HG03064 (cell line): Measurements from ENCODE around the gene TBC1D2B.

Experiments
- ATAC-seq: cut with Tn5 transposase; IDR thresholded peaks from one replicate; pipeline ENCODE4 v1.9.1; 2021; ENCODE audit warnings: low read depth; ENCODE audit not compliant: unreplicated experiment

TBC1D2B gene

DNA sequence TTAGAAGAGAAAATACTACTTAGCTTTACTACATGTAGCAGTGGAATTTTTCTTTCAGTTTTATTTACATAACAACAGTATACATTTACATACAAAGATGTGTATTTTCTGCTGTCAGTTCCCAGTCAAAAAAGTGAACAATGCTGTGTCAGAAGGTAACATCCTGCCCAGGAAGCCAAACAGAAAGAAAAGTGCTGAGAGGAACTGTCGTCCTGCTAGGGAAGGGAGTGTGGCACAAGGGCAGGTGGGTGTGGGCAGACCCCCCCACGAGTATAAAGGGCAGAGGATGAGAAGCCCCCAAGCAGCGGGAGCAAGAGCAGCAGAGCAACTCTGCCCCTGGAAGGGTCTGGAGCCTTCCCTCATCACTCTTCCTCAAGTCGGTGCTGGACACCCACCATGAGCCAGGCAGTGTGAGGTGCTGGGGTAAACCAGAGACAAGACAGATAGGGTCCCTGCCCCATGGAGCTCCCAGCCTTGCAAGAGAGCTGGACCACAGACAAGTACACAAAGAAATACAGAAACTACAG lies 39.7 kb downstream of the TBC1D2B start:
- ATAC-seq = no peak

DNA sequence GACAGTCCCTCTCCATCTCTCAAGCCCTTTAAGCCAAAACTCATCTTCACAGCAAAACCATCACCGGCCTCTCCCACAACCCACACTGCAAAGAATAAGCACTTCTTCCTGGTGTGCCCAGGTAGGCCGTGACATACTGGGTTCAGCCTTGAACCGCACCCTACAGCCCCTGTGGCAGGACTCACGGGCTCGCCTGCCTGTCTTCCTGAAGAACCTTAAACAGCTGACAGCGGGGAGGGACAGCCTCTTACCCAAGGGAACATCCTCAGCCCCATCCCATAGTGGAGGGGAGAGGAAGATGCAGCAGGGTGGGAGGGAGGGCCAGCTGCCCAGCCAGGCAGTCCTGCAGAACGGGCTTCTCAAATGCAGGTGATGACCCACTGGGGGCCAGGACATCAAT lies 40.2 kb downstream of the TBC1D2B start:
- no peak for ATAC-seq

DNA sequence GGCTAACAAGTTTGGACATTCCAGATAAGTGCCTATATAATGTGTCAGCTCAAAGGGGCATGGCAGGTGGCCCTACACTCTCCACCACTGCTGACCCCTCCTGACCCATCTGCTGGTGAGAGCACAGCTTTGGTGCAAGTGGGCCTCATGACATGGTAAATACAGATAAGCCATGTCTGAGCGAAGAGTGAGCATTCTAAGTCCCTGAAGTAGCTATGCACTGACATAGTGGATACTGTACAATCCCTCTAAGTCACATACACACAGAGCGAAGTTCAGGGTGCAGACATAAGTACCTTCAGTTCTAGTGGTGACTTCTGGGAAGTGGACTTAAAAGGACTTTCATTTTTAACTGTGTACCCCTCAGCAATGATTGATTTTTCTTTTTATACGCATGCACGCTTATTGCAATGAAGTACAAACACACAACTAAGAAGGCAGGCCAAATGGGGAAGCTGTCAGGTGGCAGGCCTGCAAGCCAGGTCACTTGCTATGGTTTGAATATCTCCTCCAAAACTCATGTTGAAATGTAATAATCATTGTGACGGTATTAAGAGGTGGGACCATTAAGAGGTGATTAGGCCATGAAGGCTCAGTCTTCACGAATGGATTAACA lies 41.5 kb downstream of the TBC1D2B start:
- ATAC-seq = no peak

DNA sequence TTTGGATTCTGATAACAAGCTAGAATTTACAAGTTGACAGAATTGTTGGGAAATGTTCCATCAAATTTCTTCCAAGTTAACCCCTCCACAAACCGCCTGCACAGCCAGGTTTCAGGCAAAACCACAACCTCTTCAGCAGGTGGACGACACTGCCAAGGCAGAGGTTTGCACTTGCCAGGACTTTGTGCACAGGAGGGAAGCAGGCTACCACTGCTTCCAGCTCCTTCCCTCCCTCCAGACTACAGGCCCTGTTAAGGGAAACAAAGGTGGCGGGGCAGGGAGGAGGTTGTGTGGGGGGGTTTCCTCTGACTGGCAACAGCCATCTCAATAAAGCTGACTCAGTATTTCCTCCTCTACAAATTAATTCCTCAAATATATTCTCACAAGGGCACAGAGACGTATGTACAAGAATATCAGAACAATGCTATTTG lies 42.2 kb downstream of the TBC1D2B start:
- ATAC-seq = no peak

DNA sequence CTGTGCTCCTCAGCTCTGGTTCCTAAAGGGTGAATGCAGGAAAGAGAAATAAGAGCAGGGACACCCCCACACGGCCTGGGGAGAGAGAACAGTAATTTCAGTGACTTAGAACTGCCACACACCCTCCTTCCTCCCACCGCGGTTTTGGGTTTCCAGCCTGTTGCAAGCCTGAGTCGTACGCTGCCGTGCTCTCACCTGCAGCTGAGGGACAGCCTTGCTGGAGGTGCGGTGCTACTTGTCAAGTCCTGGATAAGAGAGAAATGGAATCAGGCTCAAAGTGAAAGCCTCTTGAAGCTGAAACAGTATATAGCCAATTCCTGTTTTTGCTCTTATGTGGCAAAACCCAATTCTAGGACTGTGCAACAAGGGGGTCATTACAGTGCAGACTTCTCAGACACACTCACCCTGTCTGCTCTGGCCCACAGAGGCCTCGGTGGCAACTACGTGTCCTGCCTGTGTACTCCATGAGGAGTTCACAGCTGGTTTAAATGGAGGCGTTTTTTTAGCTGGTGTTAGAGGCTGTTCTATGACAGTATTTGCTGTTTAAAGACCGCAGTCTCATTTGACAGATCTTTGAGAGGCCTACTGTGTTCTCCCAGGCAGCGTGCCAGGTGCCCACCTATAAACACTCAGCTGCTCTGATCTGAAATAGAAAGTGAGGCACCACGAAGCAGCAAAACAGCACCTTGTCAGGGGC lies 42.9 kb downstream of the TBC1D2B start:
- peak; percentile 56 for ATAC-seq

DNA sequence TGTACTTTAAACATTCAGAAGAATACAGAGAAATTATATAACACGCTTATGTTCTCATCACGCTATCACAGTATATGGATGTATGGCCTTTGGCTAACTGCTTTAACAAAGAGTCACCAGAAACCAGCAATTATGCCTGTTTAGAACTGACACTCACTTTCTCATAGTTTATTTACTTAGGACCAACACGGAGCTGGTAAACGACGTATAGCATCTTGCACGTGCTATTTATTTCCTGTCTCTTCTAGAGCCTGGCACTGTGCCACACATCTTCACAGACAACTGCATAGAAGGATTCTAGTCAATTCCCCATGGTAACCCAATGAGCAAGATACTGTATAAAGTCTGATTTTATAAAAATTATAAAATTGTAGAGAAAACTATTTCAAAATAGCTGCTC lies 43.6 kb downstream of the TBC1D2B start:
- no peak for ATAC-seq

DNA sequence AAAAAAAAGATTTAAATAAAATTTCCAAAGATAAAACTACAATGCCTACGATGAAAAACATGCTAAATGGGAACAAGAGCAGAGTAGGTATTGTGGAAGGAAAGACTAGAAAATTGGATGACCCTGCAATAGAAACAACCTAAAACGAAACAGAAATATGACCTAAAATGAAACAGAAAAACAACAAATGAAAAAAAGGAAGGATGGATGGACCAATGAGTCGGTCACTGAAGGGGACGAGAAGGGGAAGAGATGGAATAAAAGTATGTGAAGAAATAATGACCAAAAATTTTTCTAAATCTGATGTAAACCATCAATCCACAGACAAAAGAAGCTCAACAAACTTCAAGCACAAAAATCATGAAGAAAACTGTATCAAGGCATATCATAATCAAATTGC lies 44.8 kb downstream of the TBC1D2B start:
- no peak for ATAC-seq

DNA sequence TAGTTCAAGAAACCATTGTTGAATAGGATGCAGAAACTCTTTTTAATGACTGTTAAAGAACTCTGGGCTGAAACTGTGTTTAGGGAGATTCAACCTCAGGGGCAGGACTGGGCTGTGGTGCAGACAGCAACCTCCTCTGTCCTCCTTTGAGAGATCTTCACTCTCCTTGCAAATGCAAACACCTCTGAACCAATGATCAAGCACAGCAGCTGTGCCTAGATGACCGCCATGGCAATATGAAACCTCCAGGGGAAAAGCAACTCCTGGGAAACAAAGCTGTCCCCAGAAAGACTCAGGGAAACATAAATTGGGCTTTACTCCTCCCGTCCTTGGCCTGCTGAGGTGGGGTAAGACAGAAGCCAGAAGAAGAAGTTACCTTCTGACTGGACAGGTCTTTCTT lies 52.6 kb downstream of the TBC1D2B start:
- ATAC-seq = no peak

DNA sequence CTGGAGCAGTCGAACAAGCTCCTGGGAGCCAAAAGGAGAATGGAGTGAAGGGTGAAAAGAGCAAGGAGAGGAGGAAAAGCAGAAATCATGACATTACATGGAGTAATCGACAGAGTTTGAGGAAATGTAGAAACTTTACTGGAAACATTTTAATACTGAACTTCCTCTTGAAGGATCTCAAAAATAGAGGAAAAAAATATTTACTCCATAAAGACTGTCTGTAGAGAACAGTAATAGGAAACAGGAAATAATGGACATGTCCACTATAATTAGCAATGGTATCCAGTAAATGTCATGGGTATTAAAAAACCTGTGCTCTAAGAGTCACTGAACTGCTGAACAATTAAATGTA lies 53.0 kb downstream of the TBC1D2B start:
- ATAC-seq = no peak

DNA sequence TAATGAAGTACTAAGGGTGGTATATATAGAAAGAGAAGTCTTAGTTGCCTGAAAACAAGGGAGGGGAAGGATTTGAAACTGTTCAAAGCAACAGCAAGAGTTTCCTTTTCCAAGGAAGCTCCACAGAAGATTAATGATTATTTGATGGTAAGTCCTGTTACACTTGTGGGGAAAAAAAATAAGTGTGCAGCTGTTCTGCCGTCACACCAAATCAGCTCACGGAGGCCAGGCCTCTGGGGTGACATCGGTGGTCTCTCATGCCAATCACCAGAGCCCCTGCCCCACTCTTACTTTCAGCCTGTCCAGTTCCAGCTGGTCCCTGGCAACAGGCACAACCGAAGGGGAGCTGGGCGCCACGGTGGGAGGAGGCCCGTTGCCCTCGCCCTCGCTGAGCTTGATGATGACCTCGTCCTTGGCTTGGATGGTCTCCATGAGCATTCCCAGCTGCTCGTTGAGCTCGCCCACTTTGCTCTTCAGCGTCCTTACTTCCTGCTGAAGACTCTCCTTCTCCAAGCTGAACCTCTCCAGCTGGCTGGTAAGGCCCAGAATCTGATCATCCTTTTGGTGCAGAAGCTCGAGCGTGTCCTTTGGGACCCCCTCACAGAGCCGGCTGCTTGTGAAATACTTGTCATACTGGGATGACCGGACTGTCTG lies 53.5 kb downstream of the TBC1D2B start:
- no peak for ATAC-seq

DNA sequence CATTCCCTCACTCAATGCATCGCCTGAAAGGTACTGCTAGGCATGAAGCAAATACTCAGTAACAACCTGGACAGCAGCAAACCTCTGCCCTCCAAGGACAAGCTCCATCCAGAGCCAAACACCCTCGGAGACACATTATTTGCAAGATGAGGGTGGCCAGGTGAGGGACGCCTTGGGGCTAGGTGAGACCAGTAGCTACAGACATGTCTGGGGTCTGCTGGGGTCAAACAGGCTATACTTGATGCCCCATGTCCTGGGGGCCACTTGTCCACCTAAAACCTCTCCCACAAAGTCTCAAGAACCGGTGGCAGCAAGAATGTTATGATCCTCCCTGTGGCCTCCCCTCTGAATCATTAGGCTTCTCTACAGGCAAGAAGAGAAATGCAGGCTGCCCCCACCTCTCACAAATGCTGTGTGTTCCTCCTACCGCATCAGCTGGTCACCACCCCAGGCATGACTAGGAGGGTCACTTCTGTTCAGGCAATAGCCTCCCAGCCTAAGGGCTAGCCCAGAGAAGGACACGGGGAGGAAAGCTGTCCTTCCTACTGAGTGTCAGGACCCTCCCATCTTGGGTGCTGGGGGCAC lies 54.3 kb downstream of the TBC1D2B start:
- ATAC-seq = no peak

DNA sequence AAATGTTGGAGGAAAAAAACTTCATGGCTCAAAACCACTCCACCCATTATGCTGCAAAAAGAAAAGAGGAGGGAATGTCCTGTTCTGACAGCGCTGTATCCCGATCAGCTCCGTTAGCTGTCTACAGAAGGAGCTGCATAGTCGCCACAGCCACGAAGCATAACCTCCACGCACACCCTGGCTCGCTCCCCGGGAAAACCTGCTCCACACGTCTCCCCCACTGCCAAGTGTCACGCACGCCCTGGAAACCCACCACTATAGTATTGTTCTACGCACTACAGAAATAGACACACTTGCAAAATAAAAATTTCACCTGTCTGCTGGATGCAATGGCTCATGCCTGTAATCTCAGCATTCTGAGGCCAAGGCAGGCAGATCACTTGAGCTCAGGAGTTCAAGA lies 55.8 kb downstream of the TBC1D2B start:
- ATAC-seq = no peak

DNA sequence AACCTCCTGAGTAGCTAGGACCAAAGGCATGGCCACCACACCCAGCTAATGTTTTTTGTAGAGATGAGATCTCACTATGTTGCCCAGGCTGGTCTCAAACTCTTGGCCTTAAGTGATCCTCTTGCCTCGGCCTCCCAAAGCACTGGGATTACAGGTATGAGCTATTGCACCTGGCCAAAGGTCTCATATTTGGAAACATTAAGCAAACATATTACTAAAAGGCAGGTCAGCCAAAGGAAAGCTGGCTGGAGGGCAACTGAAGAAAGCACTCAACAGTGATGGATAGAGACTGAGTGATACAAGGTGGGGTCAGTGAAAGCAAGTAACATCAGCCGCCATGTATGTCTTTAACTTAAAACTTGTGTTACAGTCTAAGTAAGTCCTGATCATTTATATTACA lies 57.5 kb downstream of the TBC1D2B start:
- no peak for ATAC-seq

DNA sequence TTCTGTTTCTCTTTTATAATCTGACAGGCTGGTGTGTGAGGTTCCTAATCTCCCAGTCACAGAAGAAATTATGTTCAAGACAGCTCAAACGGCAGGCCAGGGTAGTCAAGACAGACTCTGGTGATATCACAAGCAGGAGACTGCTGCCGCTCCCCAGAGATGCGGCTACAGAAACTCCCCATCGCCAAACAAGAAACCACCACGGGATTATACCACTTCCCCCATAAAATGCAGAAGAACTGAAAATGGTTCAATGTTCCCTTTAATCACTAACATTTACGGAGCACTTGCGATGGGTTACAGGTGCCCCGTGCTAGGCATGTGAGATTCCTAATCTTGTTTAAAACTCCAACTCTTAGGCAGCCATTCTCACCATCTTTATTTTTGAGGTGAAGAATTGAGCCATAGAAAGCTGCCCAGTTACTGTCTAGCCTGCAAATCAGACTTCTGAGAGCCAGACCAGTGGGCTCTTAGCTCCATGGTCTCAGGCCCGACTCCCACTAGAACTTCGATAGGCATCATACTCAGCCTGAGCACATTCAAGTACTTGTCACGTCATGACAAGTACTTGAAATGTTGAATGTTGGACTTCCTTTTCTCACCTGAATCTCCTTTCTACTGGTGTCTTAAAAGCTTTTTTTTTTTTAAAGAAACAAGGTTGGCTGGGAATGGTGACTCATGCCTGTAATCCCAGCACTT lies 58.4 kb downstream of the TBC1D2B start:
- ATAC-seq = peak; percentile 62

DNA sequence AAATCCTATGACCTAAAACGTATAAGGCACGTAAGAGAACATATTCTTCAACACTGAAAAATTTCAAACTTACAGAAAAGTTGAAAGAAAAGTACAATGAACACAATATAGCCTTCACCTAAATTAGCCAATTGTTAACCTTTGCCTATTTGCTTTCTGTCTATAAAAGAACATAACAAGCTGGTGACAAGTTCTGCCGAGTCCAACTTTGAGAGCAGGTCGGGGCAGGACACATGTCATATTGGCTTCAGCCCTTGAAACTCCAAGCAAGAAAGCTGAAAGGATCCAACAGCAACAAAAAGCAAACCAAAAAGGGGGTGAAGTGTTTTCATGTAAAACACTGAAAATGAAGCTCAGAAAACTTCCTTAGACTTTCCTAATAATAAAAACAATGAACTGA lies 59.1 kb downstream of the TBC1D2B start:
- ATAC-seq = no peak

DNA sequence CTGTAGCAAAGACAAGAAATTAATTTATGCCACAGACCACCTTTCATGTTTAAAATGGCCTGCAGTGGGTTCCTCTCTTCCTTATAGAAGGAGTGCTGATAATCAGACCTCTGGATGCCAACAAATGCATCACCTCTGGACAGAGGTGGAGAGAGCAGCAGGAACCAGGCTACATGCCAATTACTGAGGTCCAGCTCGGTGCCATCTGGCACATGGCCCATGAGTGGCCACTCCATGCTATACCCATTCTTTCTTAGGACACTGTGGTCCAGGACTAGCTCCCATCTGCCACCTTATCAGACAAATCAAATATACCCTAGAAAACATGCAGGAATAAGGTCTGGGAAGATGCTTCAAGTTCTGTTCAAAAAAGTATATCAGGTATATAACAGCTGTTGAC lies 60.7 kb downstream of the TBC1D2B start:
- ATAC-seq = no peak

DNA sequence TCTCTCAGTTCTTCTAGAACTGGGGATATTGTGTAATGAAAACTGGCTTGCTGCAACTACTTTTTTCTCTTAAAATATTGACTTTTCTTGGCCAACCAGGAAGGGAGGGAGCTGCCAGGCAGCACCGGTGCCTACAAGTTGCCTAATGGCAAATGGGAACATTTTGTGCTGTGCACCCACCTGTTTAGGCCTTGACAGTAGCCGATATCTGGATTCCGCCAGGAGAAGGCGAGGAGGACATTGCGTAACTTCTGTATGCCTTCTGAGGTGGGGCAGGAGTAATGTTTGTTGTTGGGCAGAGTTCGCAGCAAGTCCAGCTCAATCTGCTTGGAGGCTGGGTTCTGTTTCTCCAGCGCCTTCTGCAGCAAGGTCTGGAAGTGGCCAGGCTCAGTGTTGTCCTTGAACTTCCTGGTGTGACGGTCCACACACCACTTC lies 64.9 kb downstream of the TBC1D2B start:
- ATAC-seq = no peak

DNA sequence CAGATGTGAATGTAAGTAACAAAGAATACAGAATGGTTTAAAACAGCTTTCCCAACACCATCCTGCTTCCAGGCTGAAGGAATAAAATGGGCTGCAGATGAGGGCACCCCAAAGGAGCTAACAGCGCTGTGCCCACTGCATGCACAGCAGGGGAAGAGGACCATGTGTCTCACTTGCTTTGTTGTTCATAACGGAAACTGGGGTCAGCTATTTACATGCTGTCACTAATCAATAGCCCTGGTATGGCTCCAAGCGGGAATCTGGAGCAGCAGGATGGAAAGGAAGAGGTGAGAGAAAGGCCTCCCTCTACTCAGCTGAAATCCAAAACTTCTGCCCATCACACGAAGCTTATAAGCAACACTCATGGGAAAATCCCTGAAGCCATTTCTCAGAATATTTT lies 67.4 kb downstream of the TBC1D2B start:
- no peak for ATAC-seq

DNA sequence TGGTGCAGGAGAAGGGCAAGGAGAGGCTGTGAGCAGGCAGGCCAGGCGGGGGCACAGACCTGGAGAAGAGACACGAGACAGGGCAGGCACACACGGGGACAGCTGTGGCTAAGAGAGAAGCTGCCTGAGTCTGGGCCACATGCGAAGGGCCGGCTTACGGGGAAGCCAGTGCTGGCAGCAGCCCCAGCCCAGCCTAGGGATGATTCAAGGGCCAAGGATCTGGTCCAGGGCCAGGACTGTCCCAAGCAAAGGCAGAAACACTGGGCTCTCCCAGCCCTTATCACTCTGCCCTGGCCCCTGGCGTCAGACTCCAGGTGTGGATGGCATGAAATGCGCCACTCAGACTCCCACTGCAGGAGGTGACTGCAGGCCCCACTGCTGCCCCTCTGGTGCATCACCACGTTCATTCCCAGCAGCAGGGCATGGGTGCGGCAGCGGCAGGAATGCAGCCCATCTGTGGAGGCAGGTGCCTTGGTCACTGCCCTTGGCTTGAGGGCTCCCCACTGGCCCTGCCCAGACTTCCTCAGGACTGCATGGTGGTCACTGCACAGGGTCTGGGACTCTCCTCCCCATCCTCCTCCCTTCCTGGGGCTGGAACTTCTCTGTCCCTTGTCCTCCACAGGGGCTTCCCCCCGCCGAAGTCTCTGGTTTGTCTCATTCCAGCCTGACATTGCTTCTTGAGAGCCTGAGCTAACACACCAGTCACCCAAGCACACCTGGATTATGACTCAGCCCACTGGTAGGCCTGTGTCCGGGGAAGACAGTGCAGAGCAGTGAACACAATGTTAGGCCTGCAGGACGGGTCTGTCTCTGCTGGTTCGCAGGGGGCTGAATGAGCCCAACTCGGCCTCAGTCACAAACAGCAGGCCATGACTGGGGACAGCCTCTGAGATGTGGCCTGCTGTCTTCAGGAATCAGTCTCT lies 69.3 kb downstream of the TBC1D2B start:
- ATAC-seq = no peak
